HCT116 (cell line): Measurements from ENCODE around the gene ZNF594. TPM values are rescaled to one million over a fixed set of nuclear protein-coding genes. Genes with fewer than 3 reads are reported as not detected.

Experiments used
- ATAC-seq: fragments of 200-7000 bp; cut with Tn5 transposase; 2 replicates; pipeline ENCODE4 v1.9.1; 2020; ENCODE audit warnings: mild to moderate bottlenecking, moderate library complexity
- BruUV-seq: library from RNA; stranded (reverse); fragments of 400-500 nt; replicated peaks from 2 replicates; lab custom pipeline; 2021; lab: Mats Ljungman, UMichigan
- CTCF ChIA-PET: fragments of 300-600 bp; sonication (Branson Sonifier 250); formaldehyde crosslinking; loops from one replicate; lab custom pipeline; 2021; ENCODE audit warnings: antibody characterized with exemption; lab: Charles Lee
- POLR2A ChIA-PET: fragments of 300-600, 350-600 bp; sonication (Branson Sonifier 250); formaldehyde crosslinking; loops from one replicate; lab custom pipeline; 2021; ENCODE audit warnings: antibody characterized with exemption; lab: Charles Lee
- RAD21 ChIA-PET, 2 experiments: fragments of 300-600 bp; sonication (Branson Sonifier 250); formaldehyde crosslinking; loops; one replicate each; lab custom pipeline; 2023; ENCODE audit warnings: low total read pairs in 2 of 2; ENCODE audit not compliant: uncharacterized antibody in 2 of 2, unreplicated experiment in 2 of 2, low non-redundant PET in 1 of 2; lab: Charles Lee
- DNase-seq: peaks from one replicate; pipeline ENCODE4 v3.0.0-alpha.2; 2010; ENCODE audit warnings: low read depth, low spot score
- H2AFZ ChIP-seq: fragments of 200-600 bp; shearing (Covaris generic), sonication (generic); 2 replicates; pipeline ENCODE4 v1.6.1; 2017; ENCODE audit warnings: low read depth, mixed run types, mixed read lengths, antibody characterized with exemption, low read length; ENCODE audit not compliant: poor library complexity, severe bottlenecking
- H3K27ac ChIP-seq: 2 replicates; pipeline ENCODE4 v1.5.1; 2012; ENCODE audit warnings: low read depth, low read length
- H3K27me3 ChIP-seq: fragments of 200-600 bp; sonication (generic); 2 replicates; pipeline ENCODE4 v1.6.1; 2016; ENCODE audit warnings: mixed run types, low read length, mixed read lengths; ENCODE audit not compliant: insufficient read depth
- H3K36me3 ChIP-seq, 2 experiments: fragments of 200-500 bp in 1 of 2; fragments of 200-600 bp in 1 of 2; sonication (Bioruptor generic) in 1 of 2; sonication (generic) in 1 of 2; 2 replicates each; pipeline versions ENCODE4 v1.5.1 to v1.6.1; 2014 to 2016; ENCODE audit warnings: low read length in 2 of 2, inconsistent platforms in 1 of 2, mixed read lengths in 1 of 2, mixed run types in 1 of 2; ENCODE audit not compliant: insufficient read depth in 2 of 2, control insufficient read depth in 1 of 2
- H3K4me1 ChIP-seq, 2 experiments: fragments of 200-600 bp in 1 of 2; sonication (generic) in 1 of 2; 2 replicates each; pipeline versions ENCODE4 v1.5.1 to v1.6.1; 2012 to 2017; ENCODE audit warnings: low read length in 2 of 2, inconsistent platforms in 1 of 2, mild to moderate bottlenecking in 1 of 2, mixed read lengths in 1 of 2, mixed run types in 1 of 2, moderate library complexity in 1 of 2; ENCODE audit not compliant: insufficient read depth in 2 of 2, control insufficient read depth in 1 of 2
- H3K4me2 ChIP-seq: fragments of 200-600 bp; sonication (generic); 2 replicates; pipeline ENCODE4 v1.6.1; 2017; ENCODE audit warnings: mixed run types, low read length, mixed read lengths
- H3K4me3 ChIP-seq, 2 experiments: fragments of 200-600 bp in 1 of 2; sonication (generic) in 1 of 2; replicated peaks in 1 of 2; 2 replicates each; pipeline ENCODE4 v1.5.1; 2011 to 2016; ENCODE audit warnings: low read length in 2 of 2, control low read depth in 1 of 2, low read depth in 1 of 2, mild to moderate bottlenecking in 1 of 2, mixed read lengths in 1 of 2, mixed run types in 1 of 2
- H3K79me2 ChIP-seq: fragments of 200-600 bp; sonication (generic); 2 replicates; pipeline ENCODE4 v1.6.1; 2017; ENCODE audit warnings: mild to moderate bottlenecking, mixed run types, low read length, moderate library complexity, mixed read lengths; ENCODE audit not compliant: insufficient read depth
- H3K9ac ChIP-seq: fragments of 200-600 bp; sonication (generic); 2 replicates; pipeline ENCODE4 v1.6.1; 2016; ENCODE audit warnings: low read length, mixed read lengths
- H3K9me2 ChIP-seq: fragments of 200-600 bp; sonication (generic), shearing (Covaris generic); 2 replicates; pipeline ENCODE4 v1.6.1; 2017; ENCODE audit warnings: mixed run types, mild to moderate bottlenecking, moderate library complexity; ENCODE audit not compliant: insufficient read depth
- H3K9me3 ChIP-seq, 2 experiments: fragments of 200-500 bp in 1 of 2; fragments of 200-600 bp in 1 of 2; sonication (Bioruptor generic) in 1 of 2; sonication (generic) in 1 of 2; 2 replicates each; pipeline ENCODE4 v1.6.1; 2014 to 2017; ENCODE audit warnings: low read length in 2 of 2, mixed read lengths in 2 of 2, inconsistent platforms in 1 of 2, low read depth in 1 of 2, mild to moderate bottlenecking in 1 of 2, mixed run types in 1 of 2, moderate library complexity in 1 of 2; ENCODE audit not compliant: control insufficient read depth in 1 of 2, insufficient read depth in 1 of 2
- H4K20me1 ChIP-seq: fragments of 200-600 bp; sonication (generic), shearing (Covaris generic); 2 replicates; pipeline ENCODE4 v1.6.1; 2017; ENCODE audit warnings: mixed run types, mild to moderate bottlenecking, moderate library complexity; ENCODE audit not compliant: insufficient read depth
- CBX3 ChIP-seq: IDR thresholded peaks from 2 replicates; pipeline ENCODE4 v1.6.1; 2012; ENCODE audit warnings: low read depth
- CEBPB ChIP-seq: IDR thresholded peaks from 2 replicates; pipeline ENCODE4 v1.6.1; 2012; ENCODE audit warnings: low read depth
- CTCF ChIP-seq, 3 experiments: fragments of 200-600 bp in 1 of 3; sonication (generic) in 1 of 3; IDR thresholded peaks in 2 of 3; conservative IDR thresholded peaks in 1 of 3; 2 replicates each; pipeline ENCODE4 v1.5.1; 2012 to 2017; ENCODE audit warnings: low read depth in 2 of 3, low read length in 2 of 3, antibody characterized with exemption in 1 of 3, borderline replicate concordance in 1 of 3, control low read depth in 1 of 3, mild to moderate bottlenecking in 1 of 3, mixed read lengths in 1 of 3, mixed run types in 1 of 3, moderate library complexity in 1 of 3; ENCODE audit not compliant: insufficient read depth in 1 of 3
- EGR1 ChIP-seq: IDR thresholded peaks from 2 replicates; pipeline ENCODE4 v1.6.1; 2012; ENCODE audit warnings: low read depth
- ELF1 ChIP-seq: IDR thresholded peaks from 2 replicates; pipeline ENCODE4 v1.6.1; 2012; ENCODE audit warnings: low read depth, borderline replicate concordance
- EZH2 ChIP-seq: fragments of 200-600 bp; sonication (generic); IDR thresholded peaks from 2 replicates; pipeline ENCODE4 v1.6.1; 2017; ENCODE audit warnings: antibody characterized with exemption, mixed run types
- EZH2phosphoT487 ChIP-seq: fragments of 200-600 bp; IDR thresholded peaks from 2 replicates; pipeline ENCODE4 v1.6.1; 2018; ENCODE audit warnings: antibody characterized with exemption, borderline replicate concordance
- JUND ChIP-seq: IDR thresholded peaks from 2 replicates; pipeline ENCODE4 v1.6.1; 2012
- MAX ChIP-seq: IDR thresholded peaks from 2 replicates; pipeline ENCODE4 v1.6.1; 2012
- POLR2A ChIP-seq: IDR thresholded peaks from 2 replicates; pipeline ENCODE4 v1.7.0; 2011; ENCODE audit warnings: borderline replicate concordance; ENCODE audit not compliant: insufficient read depth, insufficient read length; ENCODE audit errors: extremely low read depth
- RAD21 ChIP-seq: IDR thresholded peaks from 2 replicates; pipeline ENCODE4 v1.6.1; 2012; ENCODE audit warnings: low read depth, mild to moderate bottlenecking
- REST ChIP-seq: IDR thresholded peaks from 2 replicates; pipeline ENCODE4 v1.6.1; 2012; ENCODE audit warnings: low read depth
- SIN3A ChIP-seq: IDR thresholded peaks from 2 replicates; pipeline ENCODE4 v1.6.1; 2012; ENCODE audit warnings: low read depth
- SP1 ChIP-seq: IDR thresholded peaks from 2 replicates; pipeline ENCODE4 v1.6.1; 2012; ENCODE audit warnings: low read depth
- SRF ChIP-seq: IDR thresholded peaks from 2 replicates; pipeline ENCODE4 v1.6.1; 2012; ENCODE audit warnings: low read depth
- TCF7L2 ChIP-seq: IDR thresholded peaks from 2 replicates; pipeline ENCODE4 v1.7.0; 2011; ENCODE audit warnings: borderline replicate concordance, inconsistent platforms; ENCODE audit not compliant: insufficient read depth, insufficient read length; ENCODE audit errors: extremely low read depth
- YY1 ChIP-seq: IDR thresholded peaks from 2 replicates; pipeline ENCODE4 v1.6.1; 2011; ENCODE audit warnings: low read length, low read depth, moderate library complexity, mild to moderate bottlenecking; ENCODE audit not compliant: insufficient replicate concordance; ENCODE audit errors: extremely low read depth
- ZBTB33 ChIP-seq: IDR thresholded peaks from 2 replicates; pipeline ENCODE4 v1.6.1; 2011; ENCODE audit warnings: mild to moderate bottlenecking, low read length, moderate library complexity; ENCODE audit not compliant: insufficient replicate concordance; ENCODE audit errors: extremely low read depth
- ZFX ChIP-seq: fragments of 450-650 bp; IDR thresholded peaks from 2 replicates; pipeline ENCODE4 v1.6.1; 2017
- ZNF274 ChIP-seq: fragments of 200-500 bp; sonication (Bioruptor generic); IDR thresholded peaks from 2 replicates; pipeline ENCODE4 v1.6.1; 2014; ENCODE audit warnings: mild to moderate bottlenecking, low read depth, low read length, inconsistent platforms
- intact Hi-C: fragments of 100-400 bp; cut with micrococcal nuclease; formaldehyde crosslinking; loops from 2 replicates; pipeline ENCODE4 v1.10.0; 2022
- total RNA-seq: library from RNA; stranded (reverse); gene quantifications from one replicate; pipeline ENCODE4 v1.2.1, GENCODE V29; 2021; ENCODE audit not compliant: unreplicated experiment

The ZNF594 gene
- total RNA-seq, 1 experiment from 2014 or later, result 8.3 TPM

- POLR2A ChIA-PET, result no interaction called here
These were observed 12.2 kb upstream of the ZNF594 start for GRCh38 chr17:5203908-5204294.

More at GRCh38 chr17:5203908-5204294, 12.2 kb upstream of the ZNF594 start:
- H3K36me3 ChIP-seq, result no peaks in the 10 kb centered on the region
- no peak overlapping the region for H3K4me2 ChIP-seq
- H3K4me3 ChIP-seq, result no peak overlapping the region
- H4K20me1 ChIP-seq, result no peaks in the 10 kb centered on the region
- no peaks in the 10 kb centered on the region for H3K79me2 ChIP-seq
- ChIA-PET CTCF (no interaction called here), RAD21 (no interaction called here)
- H2AFZ ChIP-seq, result no peak overlapping the region
- intact Hi-C loops, result no loop called here
- peaks cover 0 to 4% of the 10 kb centered on the region in 2 experiments; a peak in 1 of 4 replicates for H3K4me1 ChIP-seq
- no peak for DNase-seq
- H3K27ac ChIP-seq, result no peak overlapping the region
- H3K9me2 ChIP-seq, result no peaks in the 10 kb centered on the region
- no peak for ATAC-seq
- no peak overlapping the region for H3K9ac ChIP-seq
- no TSS peak for BruUV-seq
- H3K9me3 ChIP-seq, result no peaks in the 10 kb centered on the region
- H3K27me3 ChIP-seq, result no peaks in the 10 kb centered on the region
- no peak for TF ChIP-seq MAX
- TF ChIP-seq ZFX, result no peak
- TF ChIP-seq EZH2phosphoT487, result no peak
- TF ChIP-seq EGR1, result no peak
- no peak for TF ChIP-seq POLR2A
- no peak for TF ChIP-seq SIN3A
- TF ChIP-seq RAD21, result no peak
- no peak for TF ChIP-seq ZNF274
- TF ChIP-seq ELF1, result no peak
- TF ChIP-seq SRF, result no peak
- TF ChIP-seq YY1, result no peak
- TF ChIP-seq CBX3, result no peak
- TF ChIP-seq JUND, result no peak
- TF ChIP-seq SP1, result no peak
- TF ChIP-seq EZH2, result no peak
- no peak for TF ChIP-seq CEBPB
- no peak for TF ChIP-seq ZBTB33
- TF ChIP-seq TCF7L2, result no peak
- no peak for TF ChIP-seq CTCF (IDR thresholded peaks at IDR 0.05 in 2 of 3, conservative IDR thresholded peaks at IDR 0.05 in 1 of 3; ENCODE audit: borderline replicate concordance in 1 of 3, insufficient read depth in 1 of 3, low read depth in 2 of 3, low read length in 2 of 3)
- TF ChIP-seq REST, result no peak
